Uterus (tissue), 2 donors: Measurements from ENCODE around the gene NKX2-1.

Source experiments
- POLR2A ChIP-seq, 2 donors: fragments of 450-650 bp; IDR thresholded peaks; one replicate each; pipeline ENCODE4 v1.6.1; 2016; ENCODE audit warnings: antibody characterized with exemption in 2 of 2, mild to moderate bottlenecking in 1 of 2, moderate library complexity in 1 of 2
- TF ChIP-seq, protein P1 (sequence below), 4 experiments: fragments of 200-600 bp in 2 of 4; fragments of 450-650 bp in 2 of 4; sonication (generic) in 2 of 4; IDR thresholded peaks; one replicate each; pipeline ENCODE4 v1.5.1; 2016 to 2019; ENCODE audit warnings: antibody characterized with exemption in 4 of 4, mild to moderate bottlenecking in 2 of 4, moderate library complexity in 1 of 4

DNA sequence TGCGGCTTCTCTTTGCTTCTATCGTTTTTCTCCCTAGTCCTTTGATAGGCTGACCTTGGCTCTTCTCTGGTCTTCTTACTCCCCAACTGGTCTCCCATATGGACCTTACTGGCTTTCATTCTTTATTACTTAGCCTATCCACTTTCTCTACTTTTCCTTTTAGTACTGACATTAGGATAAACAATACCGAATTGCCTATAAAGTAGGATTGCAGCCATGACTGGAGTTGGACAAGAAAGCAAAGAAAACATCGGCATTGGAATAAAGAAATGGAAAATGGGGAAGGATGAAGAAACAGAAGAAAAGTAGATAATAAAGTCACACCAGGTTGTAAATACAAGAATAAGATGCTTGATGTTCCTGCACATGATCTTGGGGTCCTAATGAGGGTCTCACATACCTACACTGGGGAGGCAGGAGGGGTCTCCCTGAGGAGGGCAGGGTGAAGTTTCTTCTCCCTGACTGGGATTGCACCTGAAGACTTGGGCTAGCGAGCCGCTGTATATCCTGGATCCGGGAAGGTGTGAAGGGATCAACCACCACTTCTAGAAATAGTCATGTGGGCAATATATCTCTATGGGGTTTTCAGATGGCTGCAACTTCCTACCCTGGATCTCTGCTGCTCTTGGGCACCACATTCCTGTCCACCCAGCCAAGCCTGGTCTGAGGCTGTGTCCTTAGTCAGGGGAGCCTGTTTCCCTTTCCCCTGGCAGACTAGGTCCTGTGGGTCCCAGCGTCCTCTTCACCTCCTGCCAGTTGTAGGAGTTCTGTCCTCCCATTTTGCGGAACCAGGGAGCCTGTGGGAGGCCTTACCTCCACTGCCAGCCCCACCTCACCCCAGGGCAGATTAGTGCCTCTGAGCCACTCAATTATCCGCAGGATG lies 13.1 kb downstream of the NKX2-1 start:
- TF ChIP-seq, protein P1, sequence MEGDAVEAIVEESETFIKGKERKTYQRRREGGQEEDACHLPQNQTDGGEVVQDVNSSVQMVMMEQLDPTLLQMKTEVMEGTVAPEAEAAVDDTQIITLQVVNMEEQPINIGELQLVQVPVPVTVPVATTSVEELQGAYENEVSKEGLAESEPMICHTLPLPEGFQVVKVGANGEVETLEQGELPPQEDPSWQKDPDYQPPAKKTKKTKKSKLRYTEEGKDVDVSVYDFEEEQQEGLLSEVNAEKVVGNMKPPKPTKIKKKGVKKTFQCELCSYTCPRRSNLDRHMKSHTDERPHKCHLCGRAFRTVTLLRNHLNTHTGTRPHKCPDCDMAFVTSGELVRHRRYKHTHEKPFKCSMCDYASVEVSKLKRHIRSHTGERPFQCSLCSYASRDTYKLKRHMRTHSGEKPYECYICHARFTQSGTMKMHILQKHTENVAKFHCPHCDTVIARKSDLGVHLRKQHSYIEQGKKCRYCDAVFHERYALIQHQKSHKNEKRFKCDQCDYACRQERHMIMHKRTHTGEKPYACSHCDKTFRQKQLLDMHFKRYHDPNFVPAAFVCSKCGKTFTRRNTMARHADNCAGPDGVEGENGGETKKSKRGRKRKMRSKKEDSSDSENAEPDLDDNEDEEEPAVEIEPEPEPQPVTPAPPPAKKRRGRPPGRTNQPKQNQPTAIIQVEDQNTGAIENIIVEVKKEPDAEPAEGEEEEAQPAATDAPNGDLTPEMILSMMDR (IDR thresholded peaks at IDR 0.05), result no peak
- TF ChIP-seq POLR2A (IDR thresholded peaks at IDR 0.05), result no peak
